NB4 (cell line): ENCODE measurements around the gene MADD.

Source experiments
- CTCF ChIP-seq: IDR thresholded peaks from one replicate; pipeline ENCODE4 v1.5.1; 2012; ENCODE audit warnings: low read depth, low read length
- MYC ChIP-seq: IDR thresholded peaks from 2 replicates; pipeline ENCODE4 v1.6.1; 2011; ENCODE audit warnings: low read depth, low read length
- POLR2A ChIP-seq: IDR thresholded peaks from 2 replicates; pipeline ENCODE4 v1.6.1; 2011; ENCODE audit warnings: mild to moderate bottlenecking; ENCODE audit not compliant: insufficient read length; ENCODE audit errors: extremely low read depth
- TF ChIP-seq, protein P1 (sequence below): IDR thresholded peaks from 2 replicates; pipeline ENCODE4 v1.6.1; 2011; ENCODE audit warnings: low read depth, low read length

DNA sequence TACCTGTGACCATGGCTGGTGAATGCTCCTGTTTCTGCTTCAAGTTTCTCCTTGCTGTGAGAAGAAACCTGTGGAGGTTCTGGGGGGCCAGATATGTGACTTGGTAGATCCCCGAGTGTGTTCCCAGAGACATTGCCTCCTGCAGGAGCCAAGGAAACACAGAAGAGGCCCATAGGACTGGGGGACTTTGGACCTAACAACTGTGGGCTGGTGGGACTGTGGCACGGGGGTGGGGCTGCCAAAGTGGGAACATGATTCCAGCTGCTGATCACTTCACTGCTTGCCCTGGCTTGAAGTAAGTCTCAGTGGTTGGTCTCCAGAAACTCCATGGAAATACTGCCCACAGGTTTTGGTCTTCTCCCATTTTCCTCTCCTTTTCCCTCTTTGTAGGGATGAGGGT, 16.3 kb upstream of the MADD start:
- TF ChIP-seq CTCF (no peak), POLR2A (no peak), MYC (no peak)
- TF ChIP-seq, protein P1, sequence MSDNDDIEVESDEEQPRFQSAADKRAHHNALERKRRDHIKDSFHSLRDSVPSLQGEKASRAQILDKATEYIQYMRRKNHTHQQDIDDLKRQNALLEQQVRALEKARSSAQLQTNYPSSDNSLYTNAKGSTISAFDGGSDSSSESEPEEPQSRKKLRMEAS = no peak
